Type B pancreatic cell (in vitro differentiated cells): ENCODE results near the gene TMEM108. TPM values are rescaled to one million over a fixed set of nuclear protein-coding genes. Genes with fewer than 3 reads are reported as not detected.

Experiments used
- DNase-seq: peaks from one replicate; pipeline ENCODE4 v3.0.0; 2021; ENCODE audit warnings: mixed read lengths; ENCODE audit not compliant: unreplicated experiment; ENCODE audit errors: extremely low spot score
- H3K27ac Mint-ChIP-seq: 2 replicates; pipeline ENCODE4 v1.8.0; 2021; ENCODE audit warnings: mild to moderate bottlenecking, mixed read lengths
- H3K27me3 Mint-ChIP-seq: 2 replicates; pipeline ENCODE4 v1.8.0; 2021; ENCODE audit warnings: mixed read lengths
- H3K36me3 Mint-ChIP-seq: 2 replicates; pipeline ENCODE4 v1.8.0; 2021; ENCODE audit warnings: mixed read lengths
- H3K4me1 Mint-ChIP-seq: one replicate; pipeline ENCODE4 v1.8.0; 2021; ENCODE audit warnings: mixed read lengths; ENCODE audit not compliant: unreplicated experiment
- H3K4me3 Mint-ChIP-seq: 2 replicates; pipeline ENCODE4 v1.8.0; 2021; ENCODE audit warnings: mild to moderate bottlenecking, mixed read lengths
- H3K9me3 Mint-ChIP-seq: 2 replicates; pipeline ENCODE4 v1.8.0; 2021; ENCODE audit warnings: mixed read lengths
- CTCF ChIP-seq: fragments of 200-600 bp; sonication (generic); conservative IDR thresholded peaks from 2 replicates; pipeline ENCODE4 v1.5.0; 2021; ENCODE audit warnings: antibody characterized with exemption, mild to moderate bottlenecking
- total RNA-seq: library from RNA; stranded (reverse); gene quantifications from 2 replicates; pipeline ENCODE4 v1.2.1, GENCODE V29; 2021; ENCODE audit warnings: low replicate concordance

The TMEM108 gene
- total RNA-seq, 1 donor from 2014 or later = 7.4 TPM

DNA sequence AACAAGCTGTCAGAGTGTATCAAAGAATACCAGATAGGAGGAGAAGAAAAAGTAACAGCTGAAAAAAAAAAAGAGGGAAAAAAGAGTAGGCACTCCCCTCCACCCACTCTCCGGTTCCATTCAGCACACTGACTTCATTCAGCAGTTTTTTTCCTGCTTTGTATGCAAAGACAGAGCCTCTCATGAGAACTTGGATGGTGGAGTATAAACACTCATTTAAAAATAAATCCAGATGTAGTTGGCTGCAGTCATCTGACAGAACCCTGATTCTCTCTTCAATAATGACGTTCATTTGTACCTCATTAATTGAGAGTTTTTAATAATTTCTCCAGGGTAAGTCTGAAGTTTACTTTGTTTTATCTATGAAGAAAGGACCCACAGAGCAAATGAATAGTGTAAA is 81.0 kb downstream of the TMEM108 start:
- H3K27me3 Mint-ChIP-seq = no peaks in the 10 kb centered on the region
- no peak for TF ChIP-seq CTCF
- H3K9me3 Mint-ChIP-seq = no peaks in the 10 kb centered on the region
- DNase-seq = no peak
- no peaks in the 10 kb centered on the region for H3K36me3 Mint-ChIP-seq
- peaks cover 9% of the 10 kb centered on the region for H3K4me1 Mint-ChIP-seq
- H3K27ac Mint-ChIP-seq = no peak overlapping the region
- no peak overlapping the region for H3K4me3 Mint-ChIP-seq

GRCh38 chr3:133121450-133121849 is 83.3 kb downstream of the TMEM108 start:
- Mint-ChIP-seq H3K4me3 (no peak overlapping the region), H3K4me1 (peaks cover 8% of the 10 kb centered on the region), H3K27me3 (no peaks in the 10 kb centered on the region), H3K27ac (no peak overlapping the region), H3K9me3 (peaks cover 3% of the 10 kb centered on the region), H3K36me3 (no peaks in the 10 kb centered on the region)
- no peak for DNase-seq
- no peak for TF ChIP-seq CTCF

DNA sequence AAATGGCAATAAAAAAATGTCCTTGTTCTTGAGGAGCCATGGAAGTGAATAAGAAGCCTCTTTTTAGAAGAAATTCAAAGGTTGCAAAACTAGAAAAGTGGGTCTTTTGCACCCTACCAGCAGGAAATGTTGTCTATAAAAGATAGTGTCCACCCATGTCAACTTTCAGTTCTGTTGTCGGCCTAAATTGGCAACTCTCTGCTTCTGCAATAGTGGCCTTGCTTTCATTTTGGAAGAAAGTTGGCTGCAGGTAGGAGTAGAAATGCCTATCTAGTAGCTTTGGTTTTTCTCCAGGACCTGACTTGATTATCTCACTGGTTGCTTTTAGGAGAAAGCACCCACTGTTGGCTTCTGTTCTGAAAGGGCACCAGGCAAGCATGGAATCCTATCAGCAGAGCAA is 85.4 kb downstream of the TMEM108 start:
- Mint-ChIP-seq H3K27me3 (no peaks in the 10 kb centered on the region), H3K9me3 (peaks cover 3% of the 10 kb centered on the region), H3K4me1 (peaks cover 4% of the 10 kb centered on the region), H3K4me3 (no peak overlapping the region), H3K27ac (no peak overlapping the region), H3K36me3 (no peaks in the 10 kb centered on the region)
- TF ChIP-seq CTCF = no peak
- no peak for DNase-seq

DNA sequence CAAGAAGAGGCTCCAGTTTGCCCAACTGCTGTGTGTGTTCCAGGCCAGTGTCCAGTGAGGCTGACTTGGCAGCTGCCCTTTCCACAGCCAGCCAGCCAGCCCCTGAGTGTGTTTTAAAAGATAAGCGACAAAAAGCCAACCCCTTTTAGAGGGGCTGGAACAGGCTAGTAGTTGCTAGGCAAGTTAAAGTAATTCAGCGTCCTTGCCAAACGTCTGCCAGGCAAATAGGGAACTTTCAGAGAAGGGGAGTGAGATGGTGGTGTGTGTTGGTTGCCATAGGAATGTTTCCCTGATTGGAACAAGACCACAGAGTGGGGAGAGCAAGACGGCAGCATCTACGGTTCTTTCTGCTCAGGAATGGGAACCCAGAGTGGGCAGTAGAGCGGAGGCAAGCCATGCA is 86.3 kb downstream of the TMEM108 start:
- Mint-ChIP-seq H3K9me3 (peaks cover 3% of the 10 kb centered on the region), H3K27ac (peak overlapping the region; percentile 17), H3K27me3 (no peaks in the 10 kb centered on the region), H3K36me3 (no peaks in the 10 kb centered on the region), H3K4me3 (no peak overlapping the region), H3K4me1 (peaks cover 4% of the 10 kb centered on the region)
- DNase-seq = no peak
- no peak for TF ChIP-seq CTCF

- H3K27ac Mint-ChIP-seq = no peak overlapping the region
- H3K36me3 Mint-ChIP-seq = no peaks in the 10 kb centered on the region
- peak; percentile 39 for TF ChIP-seq CTCF
- DNase-seq = no peak
- H3K9me3 Mint-ChIP-seq = peaks cover 3% of the 10 kb centered on the region
- no peak overlapping the region for H3K4me3 Mint-ChIP-seq
- H3K4me1 Mint-ChIP-seq = peaks cover 4% of the 10 kb centered on the region
- no peaks in the 10 kb centered on the region for H3K27me3 Mint-ChIP-seq
Observed at GRCh38 chr3:133125171-133125570, 87.0 kb downstream of the TMEM108 start.

GRCh38 chr3:133125802-133126201 is 87.6 kb downstream of the TMEM108 start:
- Mint-ChIP-seq H3K4me1 (peaks cover 4% of the 10 kb centered on the region), H3K27ac (no peak overlapping the region), H3K9me3 (peaks cover 3% of the 10 kb centered on the region), H3K36me3 (no peaks in the 10 kb centered on the region), H3K4me3 (no peak overlapping the region), H3K27me3 (no peaks in the 10 kb centered on the region)
- no peak for TF ChIP-seq CTCF
- no peak for DNase-seq
